ENCODE results near the gene ROPN1L. TPM values are rescaled to one million over a fixed set of nuclear protein-coding genes. Genes with fewer than 3 reads are reported as not detected.

The ROPN1L gene
- total and polyA plus RNA-seq, 2 of the 4 experiments (the other 2 are of a cell fraction) = 0.34 to 0.36 TPM

DNA sequence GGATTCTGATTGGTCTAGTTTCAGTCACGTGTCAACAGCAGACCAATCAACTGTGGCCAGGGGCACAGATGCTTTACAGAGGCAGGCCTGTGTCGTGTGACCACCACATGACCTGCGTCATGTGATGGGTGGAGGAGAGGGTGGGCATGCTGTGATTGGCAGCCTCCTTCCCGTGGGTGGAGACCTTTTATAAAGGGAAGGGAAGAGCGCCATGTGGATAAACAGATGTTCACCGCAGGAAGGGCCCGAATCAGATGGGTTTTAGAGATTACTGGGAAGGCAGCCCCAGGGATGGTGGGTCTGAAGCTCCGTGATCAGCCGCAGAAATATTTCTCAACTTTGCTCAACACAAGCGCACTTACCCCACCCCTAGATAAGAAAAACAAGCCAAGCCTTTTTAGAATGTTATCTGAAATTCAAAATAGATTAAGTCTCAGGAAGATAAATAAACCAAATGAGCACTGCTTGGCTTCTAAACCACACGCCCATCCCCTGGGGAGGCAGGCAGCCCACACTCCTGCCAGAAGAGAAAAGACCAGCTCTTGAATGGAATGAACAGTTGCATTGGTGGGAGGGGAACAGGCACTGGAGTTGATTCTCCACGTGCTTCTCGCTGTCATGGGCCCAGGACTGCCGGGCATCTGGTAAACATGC is 43.6 kb downstream of the ROPN1L start:
- peak overlapping the region; percentile 89 for H3K14ac ChIP-seq (replicated peaks; ENCODE audit: low read depth, low read length)
- dilution Hi-C loops (cut with HindIII; ENCODE audit: low sequenced_read_pairs, unreplicated experiment) = no loop called here
- H4K91ac ChIP-seq (ENCODE audit: insufficient read depth, low read depth, low read length) = peak overlapping the region; percentile 60
- peak overlapping the region; percentile 98 for H2BK20ac ChIP-seq (ENCODE audit: low read depth, low read length)
- no TSS peak for BruUV-seq (replicated peaks)
- H3K27me3 ChIP-seq (ENCODE audit: control insufficient read depth, insufficient read depth, low read length) = no peaks in the 10 kb centered on the region
- WGBS, 2 experiments (ENCODE audit: extremely low coverage in 2 of 2, insufficient read length in 1 of 2) = 75% methylated on average over 4 of the region's 14 CpGs; no CpG with 5 or more reads in 1 of the 2 experiments
- peak overlapping the region; percentile 1; the same call in 1 of the 2 replicates for H3K56ac ChIP-seq (ENCODE audit: extremely low read depth, insufficient read depth, low read length)
- H3K4me1 ChIP-seq (ENCODE audit: control insufficient read depth, insufficient read depth, low read length) = peaks cover 19% of the 10 kb centered on the region
- H2BK120ac ChIP-seq (ENCODE audit: low read depth, low read length) = peak overlapping the region; percentile 98
- peaks cover 12% of the 10 kb centered on the region for H3K9me1 ChIP-seq (ENCODE audit: insufficient read depth, low read length)
- TF ChIP-seq BHLHE40 (IDR thresholded peaks at IDR 0.05; ENCODE audit: low read depth, low read length) (peak; percentile 70; the same call in 1 of the 2 replicates), FOS (IDR thresholded peaks at IDR 0.05; ENCODE audit: low read depth, low read length) (peak; percentile 87), RCOR1 (IDR thresholded peaks at IDR 0.05; ENCODE audit: insufficient replicate concordance, low read length) (no peak), POLR2A (IDR thresholded peaks at IDR 0.05; ENCODE audit: low read depth, low read length) (no peak), SMC3 (IDR thresholded peaks at IDR 0.05; ENCODE audit: low read depth, low read length) (peak; percentile 10; the same call in 1 of the 2 replicates), NFE2L2 (IDR thresholded peaks at IDR 0.05; ENCODE audit: low read depth, low read length) (no peak), MXI1 (IDR thresholded peaks at IDR 0.05; ENCODE audit: borderline replicate concordance, low read depth, low read length) (peak; percentile 84), CEBPB (IDR thresholded peaks at IDR 0.05; ENCODE audit: low read depth, low read length) (peak; percentile 86), CHD1 (IDR thresholded peaks at IDR 0.05; ENCODE audit: low read depth, low read length) (no peak), RAD21 (IDR thresholded peaks at IDR 0.05; ENCODE audit: low read length) (no peak), RFX5 (IDR thresholded peaks at IDR 0.05; ENCODE audit: low read depth, low read length) (no peak)
- TF ChIP-seq, protein P1, sequence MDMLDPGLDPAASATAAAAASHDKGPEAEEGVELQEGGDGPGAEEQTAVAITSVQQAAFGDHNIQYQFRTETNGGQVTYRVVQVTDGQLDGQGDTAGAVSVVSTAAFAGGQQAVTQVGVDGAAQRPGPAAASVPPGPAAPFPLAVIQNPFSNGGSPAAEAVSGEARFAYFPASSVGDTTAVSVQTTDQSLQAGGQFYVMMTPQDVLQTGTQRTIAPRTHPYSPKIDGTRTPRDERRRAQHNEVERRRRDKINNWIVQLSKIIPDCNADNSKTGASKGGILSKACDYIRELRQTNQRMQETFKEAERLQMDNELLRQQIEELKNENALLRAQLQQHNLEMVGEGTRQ (IDR thresholded peaks at IDR 0.05; ENCODE audit: low read depth, low read length) = peak; percentile 100
- in situ Hi-C loops (cut with MboI; ENCODE audit: low sequenced_read_pairs) = no loop called here
- H3K4ac ChIP-seq (ENCODE audit: low read depth, low read length) = peak overlapping the region; percentile 84
- H3K27ac ChIP-seq (ENCODE audit: insufficient read depth, low read length) = peak overlapping the region; percentile 80
- H3K79me1 ChIP-seq (ENCODE audit: low read depth in 1 of 2, low read length in 2 of 2) = no peaks in the 10 kb centered on the region
- H4K8ac ChIP-seq (ENCODE audit: low read depth in 2 of 2, low read length in 2 of 2) = peak overlapping the region; percentile 73 to 96; a peak in 3 of 4 replicates
- peak overlapping the region; percentile 1; the same call in 1 of the 3 replicates for H2BK15ac ChIP-seq (ENCODE audit: low read depth, low read length)
- DNase-seq (peak; percentile 96), ATAC-seq (ENCODE audit: low read depth) (peak; percentile 89)
- peak overlapping the region; percentile 3; the same call in 1 of the 2 replicates for H3K4me2 ChIP-seq (ENCODE audit: low read depth, low read length)
- intact Hi-C loops (cut with micrococcal nuclease) = loop anchor here (1.0 kb wide), 2 partner anchors 28 to 66 kb away; no protein-coding TSS in a partner anchor
- ChIA-PET CTCF (interaction anchor here (0.8 kb wide), 1 partner anchor 15 kb away, joined by 3 read pairs; no protein-coding TSS in a partner anchor), POLR2A (ENCODE audit: unreplicated experiment) (no interaction called here)
- H3K9ac ChIP-seq (ENCODE audit: low read depth, low read length) = no peak overlapping the region
- peak overlapping the region; percentile 43 for H3K18ac ChIP-seq (ENCODE audit: low read depth, low read length)
- H3K36me3 ChIP-seq (ENCODE audit: control insufficient read depth, insufficient read depth, low read length) = no peaks in the 10 kb centered on the region
- H2BK5ac ChIP-seq (ENCODE audit: low read depth, low read length, poor library complexity, severe bottlenecking) = peak overlapping the region; percentile 72
- peak overlapping the region; percentile 25; the same call in 1 of the 2 replicates for H3K23ac ChIP-seq (ENCODE audit: low read depth, low read length)
- H3K9me3 ChIP-seq (ENCODE audit: control insufficient read depth, insufficient read depth, low read length) = no peaks in the 10 kb centered on the region
- H4K5ac ChIP-seq (ENCODE audit: low read depth, low read length) = peak overlapping the region; percentile 74
- no peaks in the 10 kb centered on the region for H4K20me1 ChIP-seq (ENCODE audit: insufficient read depth, low read length)
- H2AK9ac ChIP-seq (replicated peaks; ENCODE audit: low read depth, low read length, poor library complexity) = peak overlapping the region; percentile 86
- peak overlapping the region; percentile 65; the same call in 1 of the 2 replicates for H2AK5ac ChIP-seq (ENCODE audit: low read depth, low read length)
- no peak overlapping the region for H3K4me3 ChIP-seq (ENCODE audit: insufficient read depth, low read depth, low read length)
- peak overlapping the region; percentile 76 for H2AFZ ChIP-seq (replicated peaks; ENCODE audit: low read length, poor library complexity)
